OCI-LY1 (cell line): ENCODE results near the gene NFIL3.

Experiments used
- CTCF ChIP-seq: fragments of 200-600 bp; sonication (generic), shearing (Covaris generic); IDR thresholded peaks from 2 replicates; pipeline ENCODE4 v1.5.1; 2017; ENCODE audit warnings: mild to moderate bottlenecking, antibody characterized with exemption, low read length, moderate library complexity, mixed read lengths
- EZH2 ChIP-seq: fragments of 200-600 bp; sonication (generic), shearing (Covaris generic); IDR thresholded peaks from 2 replicates; pipeline ENCODE4 v1.8.0; 2017; ENCODE audit warnings: borderline replicate concordance, mixed run types, mild to moderate bottlenecking, antibody characterized with exemption, low read length, moderate library complexity, mixed read lengths

GRCh38 chr9:91374939-91375338 lies 48.7 kb downstream of the NFIL3 start:
- TF ChIP-seq CTCF = no peak
- no peak for TF ChIP-seq EZH2
